Mesenchymal stem cell (in vitro differentiated cells and primary cell): Measurements from ENCODE around the gene VPS39.

Experiments used
- DNase-seq: peaks from one replicate; pipeline ENCODE4 v3.0.0-alpha.2; 2013
- H2AFZ ChIP-seq: one replicate; pipeline ENCODE4 v1.6.1; 2013; ENCODE audit warnings: low read depth, mild to moderate bottlenecking, control low read depth, inconsistent platforms, low read length, moderate library complexity
- H2AK5ac ChIP-seq: 2 replicates; pipeline ENCODE4 v1.6.1; 2013; ENCODE audit warnings: low read length, moderate library complexity, mild to moderate bottlenecking, inconsistent platforms; ENCODE audit not compliant: severe bottlenecking
- H2BK120ac ChIP-seq: one replicate; pipeline ENCODE4 v1.6.1; 2013; ENCODE audit warnings: low read depth, mild to moderate bottlenecking, inconsistent platforms, low read length, moderate library complexity
- H2BK12ac ChIP-seq, 2 experiments: one replicate each; pipeline ENCODE4 v1.6.1; 2013; ENCODE audit warnings: inconsistent platforms in 2 of 2, low read length in 2 of 2, mild to moderate bottlenecking in 2 of 2, moderate library complexity in 2 of 2, control low read depth in 1 of 2
- H2BK15ac ChIP-seq: one replicate; pipeline ENCODE4 v1.6.1; 2013; ENCODE audit warnings: mild to moderate bottlenecking, low read depth, inconsistent platforms; ENCODE audit not compliant: poor library complexity, severe bottlenecking
- H2BK5ac ChIP-seq: 2 replicates; pipeline ENCODE4 v1.6.1; 2013; ENCODE audit warnings: low read depth, mild to moderate bottlenecking, low read length, control low read depth, inconsistent platforms; ENCODE audit not compliant: poor library complexity, severe bottlenecking
- H3K14ac ChIP-seq, 2 experiments: one replicate each; pipeline ENCODE4 v1.6.1; 2013; ENCODE audit warnings: inconsistent platforms in 2 of 2, low read length in 2 of 2, control low read depth in 1 of 2, mild to moderate bottlenecking in 1 of 2, moderate library complexity in 1 of 2
- H3K18ac ChIP-seq, 2 experiments: one replicate each; pipeline ENCODE4 v1.6.1; 2013; ENCODE audit warnings: inconsistent platforms in 2 of 2, low read length in 2 of 2, control low read depth in 1 of 2, low read depth in 1 of 2, mild to moderate bottlenecking in 1 of 2
- H3K23ac ChIP-seq, 2 experiments: one replicate each; pipeline ENCODE4 v1.6.1; 2013; ENCODE audit warnings: inconsistent platforms in 2 of 2, low read length in 2 of 2, mild to moderate bottlenecking in 2 of 2, moderate library complexity in 2 of 2, control low read depth in 1 of 2
- H3K27ac ChIP-seq: 2 replicates; pipeline ENCODE4 v1.5.1; 2013; ENCODE audit warnings: mild to moderate bottlenecking, moderate library complexity, low read length, control low read depth, inconsistent platforms; ENCODE audit not compliant: poor library complexity, severe bottlenecking
- H3K27me3 ChIP-seq, 2 experiments: 2 replicates each; pipeline versions ENCODE4 v1.6.1 to v1.7.0; 2013; ENCODE audit warnings: low read length in 2 of 2, mild to moderate bottlenecking in 2 of 2, moderate library complexity in 2 of 2, control low read depth in 1 of 2, inconsistent platforms in 1 of 2; ENCODE audit not compliant: control insufficient read depth in 1 of 2, insufficient read depth in 1 of 2
- H3K36me3 ChIP-seq, 2 experiments: 2 replicates each; pipeline versions ENCODE4 v1.6.1 to v1.7.0; 2013; ENCODE audit warnings: low read length in 2 of 2, control low read depth in 1 of 2, inconsistent platforms in 1 of 2, low read depth in 1 of 2, mild to moderate bottlenecking in 1 of 2; ENCODE audit not compliant: insufficient read depth in 2 of 2, control insufficient read depth in 1 of 2
- H3K4ac ChIP-seq, 2 experiments: one replicate each; pipeline ENCODE4 v1.6.1; 2013; ENCODE audit warnings: inconsistent platforms in 2 of 2, low read length in 2 of 2, mild to moderate bottlenecking in 2 of 2, moderate library complexity in 2 of 2, control low read depth in 1 of 2, low read depth in 1 of 2
- H3K4me1 ChIP-seq: 2 replicates; pipeline ENCODE4 v1.6.1; 2013; ENCODE audit warnings: low read depth, low read length, control low read depth; ENCODE audit not compliant: control insufficient read depth, insufficient read depth
- H3K4me2 ChIP-seq: 2 replicates; pipeline ENCODE4 v1.6.1; 2013; ENCODE audit warnings: low read length, mild to moderate bottlenecking, inconsistent platforms; ENCODE audit not compliant: poor library complexity, severe bottlenecking
- H3K4me3 ChIP-seq, 2 experiments: 2 replicates each; pipeline versions ENCODE4 v1.5.1 to v1.7.0; 2013; ENCODE audit warnings: low read length in 2 of 2, mild to moderate bottlenecking in 2 of 2, control low read depth in 1 of 2, low read depth in 1 of 2; ENCODE audit not compliant: insufficient read depth in 1 of 2
- H3K79me1 ChIP-seq: replicated peaks from 2 replicates; pipeline ENCODE4 v1.6.1; 2013; ENCODE audit warnings: mild to moderate bottlenecking, control low read depth, low read length, inconsistent platforms; ENCODE audit not compliant: poor library complexity, severe bottlenecking
- H3K9ac ChIP-seq: 2 replicates; pipeline ENCODE4 v1.7.0; 2013; ENCODE audit warnings: mild to moderate bottlenecking, low read length, moderate library complexity
- H3K9me3 ChIP-seq: 2 replicates; pipeline ENCODE4 v1.7.0; 2013; ENCODE audit warnings: mild to moderate bottlenecking, low read length; ENCODE audit not compliant: control insufficient read depth
- H4K8ac ChIP-seq: one replicate; pipeline ENCODE4 v1.6.1; 2013; ENCODE audit warnings: inconsistent platforms, mild to moderate bottlenecking, low read length, moderate library complexity
- H4K91ac ChIP-seq: one replicate; pipeline ENCODE4 v1.6.1; 2013; ENCODE audit warnings: mild to moderate bottlenecking, low read length, inconsistent platforms
- WGBS: methylation state at CpG from one replicate; pipeline ENCODE4 v1.1.7; 2013; ENCODE audit warnings: mixed read lengths; 5-methylcytosine and 5-hydroxymethylcytosine counted together

Gene VPS39

DNA sequence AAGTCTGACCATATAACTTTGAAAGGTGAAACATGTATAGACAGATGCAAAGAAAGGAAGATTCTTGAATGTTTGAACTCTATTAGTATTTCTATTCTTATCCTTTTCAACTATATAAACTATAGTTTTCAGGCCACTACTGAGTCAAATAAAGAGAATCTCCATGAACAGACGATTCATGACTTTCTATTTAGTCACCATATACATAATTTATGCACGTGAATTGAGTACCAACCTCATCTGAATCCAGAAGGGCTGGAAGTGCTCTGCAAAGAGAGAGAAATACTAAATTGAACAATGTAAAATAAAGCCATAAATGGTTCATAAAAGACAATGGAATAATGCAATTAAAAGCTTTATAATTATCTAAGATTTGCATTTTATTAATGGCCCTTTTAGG lies 9.5 kb upstream of the VPS39 start:
- no peaks in the 10 kb centered on the region for H3K9me3 ChIP-seq
- H2AK5ac ChIP-seq: no peak overlapping the region
- WGBS: 88% methylated on average over 1 of the region's 2 CpGs

DNA sequence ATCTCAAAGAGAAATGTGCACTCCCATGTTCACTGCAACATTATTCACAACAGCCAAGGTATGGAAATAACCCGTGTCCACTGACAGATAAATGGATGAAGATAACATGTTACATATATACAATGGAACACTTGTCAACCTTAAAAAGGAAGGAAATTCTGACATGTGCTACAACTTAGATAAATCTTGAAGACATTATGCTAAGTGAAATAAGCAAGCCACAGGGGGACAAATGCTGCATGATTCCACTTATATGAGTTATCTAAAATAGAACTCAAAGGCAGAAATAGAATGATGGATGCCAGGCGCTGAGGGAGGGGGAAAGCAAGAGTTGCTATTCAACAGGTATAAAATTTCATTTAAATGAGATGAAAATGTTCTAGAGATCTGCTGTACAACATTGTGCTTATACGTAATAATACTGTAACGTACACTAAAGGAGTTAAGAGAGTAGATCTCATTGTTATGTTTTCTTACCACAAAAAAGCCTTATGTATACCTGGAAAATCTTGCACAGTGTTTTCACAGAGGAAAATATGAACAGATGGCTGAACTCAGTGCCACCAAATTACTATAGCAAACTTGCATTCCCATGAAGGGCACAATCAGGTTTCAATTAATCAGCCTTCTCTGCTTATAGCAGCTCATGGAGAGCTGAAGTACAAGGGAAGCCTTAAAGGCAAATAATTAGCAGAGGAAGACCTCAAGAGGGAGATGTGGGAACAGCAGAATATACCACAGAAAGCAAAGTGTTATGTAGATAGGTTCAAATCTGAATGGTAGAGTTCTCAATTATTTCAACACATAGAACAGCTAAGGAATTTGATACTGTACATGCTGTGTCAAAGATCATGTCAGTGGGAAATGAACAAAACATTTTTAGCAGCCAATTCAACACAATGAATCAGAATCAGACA lies 8.1 kb upstream of the VPS39 start:
- Histone ChIP-seq H2AFZ (no peak overlapping the region), H4K91ac (no peak overlapping the region), H2BK5ac (no peak overlapping the region), H2BK120ac (no peak overlapping the region), H3K14ac (no peak overlapping the region), H3K27ac (no peak overlapping the region), H3K23ac (no peak overlapping the region), H2AK5ac (no peak overlapping the region), H3K36me3 (peaks cover 14 to 89% of the 10 kb centered on the region in 2 experiments), H3K4me3 (no peak overlapping the region), H3K4ac (no peak overlapping the region), H3K9me3 (no peaks in the 10 kb centered on the region), H3K27me3 (no peaks in the 10 kb centered on the region), H3K79me1 (peaks cover 9% of the 10 kb centered on the region), H3K4me2 (no peak overlapping the region), H3K18ac (no peak overlapping the region), H4K8ac (no peak overlapping the region), H3K9ac (no peak overlapping the region), H3K4me1 (no peaks in the 10 kb centered on the region), H2BK12ac (no peak overlapping the region), H2BK15ac (no peak overlapping the region)
- DNase-seq: no peak
- WGBS: 100% methylated on average over 2 of the region's 4 CpGs

More for the DNA sequence above, 9.5 kb upstream of the VPS39 start:
- Histone ChIP-seq H3K36me3 (peaks cover 22 to 85% of the 10 kb centered on the region in 2 experiments), H2BK12ac (no peak overlapping the region), H2BK5ac (no peak overlapping the region), H4K91ac (no peak overlapping the region), H2BK120ac (no peak overlapping the region), H3K4me2 (no peak overlapping the region), H4K8ac (no peak overlapping the region), H3K18ac (no peak overlapping the region), H3K4me3 (no peak overlapping the region), H3K79me1 (peaks cover 12% of the 10 kb centered on the region), H3K4ac (no peak overlapping the region), H3K23ac (no peak overlapping the region), H2AFZ (no peak overlapping the region), H3K27me3 (no peaks in the 10 kb centered on the region), H3K14ac (no peak overlapping the region), H3K9ac (no peak overlapping the region), H2BK15ac (no peak overlapping the region), H3K27ac (no peak overlapping the region), H3K4me1 (no peaks in the 10 kb centered on the region)
- no peak for DNase-seq

DNA sequence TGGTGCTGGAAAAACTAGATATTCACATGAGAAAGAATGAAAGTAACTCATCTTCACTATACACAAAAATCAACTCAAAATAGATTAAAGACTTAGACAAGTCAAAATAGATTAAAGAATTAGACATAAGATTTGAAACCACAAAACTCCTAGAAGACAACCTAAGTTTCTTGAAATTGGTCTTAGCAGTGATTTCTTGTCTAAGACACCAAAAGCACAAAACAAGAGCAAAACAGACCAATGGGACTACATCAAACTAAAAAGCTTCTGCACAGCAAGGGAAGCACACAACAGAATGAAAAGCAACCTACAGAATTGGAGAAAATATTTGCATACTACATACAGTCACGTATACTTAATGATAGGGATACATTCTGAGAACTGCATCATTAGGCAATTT lies 6.5 kb upstream of the VPS39 start:
- Histone ChIP-seq H3K4me2 (no peak overlapping the region), H2BK5ac (no peak overlapping the region), H2BK12ac (no peak overlapping the region), H3K9me3 (no peaks in the 10 kb centered on the region), H3K14ac (no peak overlapping the region), H3K4me1 (no peaks in the 10 kb centered on the region), H3K27ac (no peak overlapping the region), H4K91ac (no peak overlapping the region), H3K18ac (no peak overlapping the region), H3K27me3 (no peaks in the 10 kb centered on the region), H2AFZ (no peak overlapping the region), H3K79me1 (peaks cover 9% of the 10 kb centered on the region), H2BK120ac (no peak overlapping the region), H3K23ac (no peak overlapping the region), H3K4me3 (no peak overlapping the region), H4K8ac (no peak overlapping the region), H3K4ac (no peak overlapping the region), H2BK15ac (no peak overlapping the region), H3K36me3 (peaks cover 15 to 96% of the 10 kb centered on the region in 2 experiments), H3K9ac (no peak overlapping the region), H2AK5ac (no peak overlapping the region)
- DNase-seq: no peak
- 100% methylated on average over 1 of the region's 1 CpG for WGBS

DNA sequence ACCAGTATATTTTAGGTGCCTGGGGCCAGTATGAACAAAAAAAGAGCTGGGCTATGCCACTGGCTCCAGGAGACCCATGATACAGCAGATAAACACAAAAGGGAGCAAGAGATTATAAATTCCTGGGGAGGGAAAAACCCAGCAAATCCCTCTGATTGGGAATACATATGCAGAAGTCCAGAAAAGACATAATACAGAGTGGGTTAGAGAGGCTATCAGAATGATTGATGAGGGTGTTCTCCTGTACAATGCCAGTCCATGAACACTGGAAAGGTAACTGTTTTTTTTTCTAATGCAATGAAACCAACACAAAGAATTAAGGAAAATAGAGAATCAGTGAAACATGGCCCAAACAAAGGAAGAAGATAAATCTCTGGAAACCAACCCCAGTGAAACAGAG lies 5.4 kb upstream of the VPS39 start:
- Histone ChIP-seq H3K27me3 (no peaks in the 10 kb centered on the region), H3K23ac (peak overlapping the region in 1 of 2 experiments; percentile 25), H3K9ac (no peak overlapping the region), H3K4me1 (no peaks in the 10 kb centered on the region), H2BK120ac (no peak overlapping the region), H2AFZ (no peak overlapping the region), H2AK5ac (no peak overlapping the region), H3K4ac (no peak overlapping the region), H3K4me2 (no peak overlapping the region), H2BK15ac (no peak overlapping the region), H3K36me3 (peaks cover 15 to 92% of the 10 kb centered on the region in 2 experiments), H4K91ac (no peak overlapping the region), H3K4me3 (no peak overlapping the region), H3K27ac (no peak overlapping the region), H2BK12ac (no peak overlapping the region), H3K18ac (no peak overlapping the region), H3K9me3 (no peaks in the 10 kb centered on the region), H2BK5ac (no peak overlapping the region), H3K79me1 (peaks cover 9% of the 10 kb centered on the region), H4K8ac (no peak overlapping the region), H3K14ac (no peak overlapping the region)
- DNase-seq: no peak
